Measurements from ENCODE around the gene HIVEP3.

- TF ChIP-seq CTCF (IDR thresholded peaks at IDR 0.05; ENCODE audit: borderline replicate concordance, extremely low read depth, low read length, poor library complexity, severe bottlenecking): no peak
- no peak for TF ChIP-seq EZH2 (IDR thresholded peaks at IDR 0.05; ENCODE audit: borderline replicate concordance, low read depth, low read length, severe bottlenecking)
These were observed 95.9 kb downstream of the HIVEP3 start for GRCh38 chr1:41822866-41823265.

All from DND-41 (cell line).